AG09309 (cell line): ENCODE measurements around the gene PISD.
"Not testable (repeated sequence)": the region's sequence is repeated elsewhere in the genome, so short reads cannot be mapped to it uniquely, and the experiment has no call there.

Experiments used
- DNase-seq: peaks from one replicate; pipeline ENCODE4 v3.0.0-alpha.2; 2010; ENCODE audit warnings: low read depth
- H3K4me3 ChIP-seq: 2 replicates; pipeline ENCODE4 v1.5.1; 2011; ENCODE audit warnings: mild to moderate bottlenecking, low read depth, low read length, moderate library complexity; ENCODE audit not compliant: control insufficient read depth
- CTCF ChIP-seq: IDR thresholded peaks from 2 replicates; pipeline ENCODE4 v1.5.1; 2011; ENCODE audit warnings: mild to moderate bottlenecking, low read depth, low read length, inconsistent platforms; ENCODE audit not compliant: insufficient read depth, control insufficient read depth; ENCODE audit errors: missing control alignments

PISD gene

GRCh38 chr22:31661851-31662667, at the start of gene PISD:
Gene PISD (minus strand): TSS chr22:31662215. CDS start chr22:31662208, 7 bp downstream.
- peak within 1 kb of the TSS; percentile 87 for H3K4me3 ChIP-seq
- DNase-seq: peak; percentile 62
- TF ChIP-seq CTCF: no peak

GRCh38 chr22:31711226-31711625, 49.2 kb upstream of the PISD start:
- DNase-seq, H3K4me3 ChIP-seq: not testable (repeated sequence)

- H3K4me3 ChIP-seq: no peak overlapping the region
- DNase-seq: no peak
- TF ChIP-seq CTCF: no peak
These were observed 45.5 kb upstream of the PISD start for GRCh38 chr22:31707519-31707918.

GRCh38 chr22:31695423-31695822, 33.4 kb upstream of the PISD start:
- DNase-seq: no peak
- no peak for TF ChIP-seq CTCF

GRCh38 chr22:31694046-31694445, 32.0 kb upstream of the PISD start:
- not testable (repeated sequence) for H3K4me3 ChIP-seq, DNase-seq

More at GRCh38 chr22:31695423-31695822, 33.4 kb upstream of the PISD start:
- no peak overlapping the region for H3K4me3 ChIP-seq

- DNase-seq: no peak
- TF ChIP-seq CTCF: no peak
These were observed 30.3 kb upstream of the PISD start for GRCh38 chr22:31692186-31692886.

GRCh38 chr22:31691408-31691807, 29.4 kb upstream of the PISD start:
- no peak overlapping the region for H3K4me3 ChIP-seq
- no peak for DNase-seq
- no peak for TF ChIP-seq CTCF

More at GRCh38 chr22:31692186-31692886, 30.3 kb upstream of the PISD start:
- no peak overlapping the region for H3K4me3 ChIP-seq
